Measurements from ENCODE around the gene PRR16. TPM values are rescaled to one million over a fixed set of nuclear protein-coding genes. Genes with fewer than 3 reads are reported as not detected.

Gene PRR16
- total RNA-seq, 1 donor from 2014 or later: 0.29 TPM

DNA sequence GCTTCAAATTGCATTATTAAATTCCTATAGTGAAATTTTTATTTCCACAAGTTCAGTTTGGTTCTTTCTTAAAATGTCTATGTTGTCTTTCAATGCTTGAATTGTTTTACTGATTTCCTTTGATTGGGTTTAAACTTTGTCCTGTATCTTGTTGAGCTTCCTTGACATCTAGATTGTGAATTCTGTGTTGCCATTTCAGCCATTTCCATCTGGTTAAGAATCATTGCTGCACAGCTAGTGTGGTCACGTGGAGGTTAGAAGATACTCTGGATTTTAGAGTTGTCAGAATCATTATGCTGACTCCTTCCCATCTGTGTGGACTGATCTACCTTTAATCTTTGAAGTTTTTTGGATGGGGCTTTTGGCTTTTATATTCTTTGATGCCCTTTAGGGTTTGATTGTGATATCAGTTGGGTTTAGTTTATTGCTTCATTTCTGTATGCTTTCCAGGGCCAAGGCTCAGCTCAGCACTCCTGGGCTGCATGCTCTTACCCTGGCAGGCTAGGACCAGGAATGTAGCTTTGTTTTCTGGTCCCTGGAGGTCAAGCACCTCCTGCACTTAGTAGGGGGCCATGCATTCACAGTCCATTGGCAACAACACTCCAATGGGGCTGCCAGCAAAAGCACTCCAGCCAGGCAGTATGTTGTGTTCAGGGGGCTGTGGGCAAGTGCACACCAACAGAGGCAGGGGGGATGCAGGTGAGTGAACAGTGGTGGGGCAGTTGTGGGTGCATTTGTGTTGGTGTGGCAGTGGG, 141.4 kb downstream of the PRR16 start:
- DNase-seq (no peak), ATAC-seq (ENCODE audit: low read depth) (no peak)
- ChIA-PET CTCF (no interaction called here), POLR2A (no interaction called here)
- no peak overlapping the region for H3K27ac Mint-ChIP-seq
- H3K4me1 Mint-ChIP-seq: no peaks in the 10 kb centered on the region
- TF ChIP-seq, protein P1, sequence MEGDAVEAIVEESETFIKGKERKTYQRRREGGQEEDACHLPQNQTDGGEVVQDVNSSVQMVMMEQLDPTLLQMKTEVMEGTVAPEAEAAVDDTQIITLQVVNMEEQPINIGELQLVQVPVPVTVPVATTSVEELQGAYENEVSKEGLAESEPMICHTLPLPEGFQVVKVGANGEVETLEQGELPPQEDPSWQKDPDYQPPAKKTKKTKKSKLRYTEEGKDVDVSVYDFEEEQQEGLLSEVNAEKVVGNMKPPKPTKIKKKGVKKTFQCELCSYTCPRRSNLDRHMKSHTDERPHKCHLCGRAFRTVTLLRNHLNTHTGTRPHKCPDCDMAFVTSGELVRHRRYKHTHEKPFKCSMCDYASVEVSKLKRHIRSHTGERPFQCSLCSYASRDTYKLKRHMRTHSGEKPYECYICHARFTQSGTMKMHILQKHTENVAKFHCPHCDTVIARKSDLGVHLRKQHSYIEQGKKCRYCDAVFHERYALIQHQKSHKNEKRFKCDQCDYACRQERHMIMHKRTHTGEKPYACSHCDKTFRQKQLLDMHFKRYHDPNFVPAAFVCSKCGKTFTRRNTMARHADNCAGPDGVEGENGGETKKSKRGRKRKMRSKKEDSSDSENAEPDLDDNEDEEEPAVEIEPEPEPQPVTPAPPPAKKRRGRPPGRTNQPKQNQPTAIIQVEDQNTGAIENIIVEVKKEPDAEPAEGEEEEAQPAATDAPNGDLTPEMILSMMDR (IDR thresholded peaks at IDR 0.05): no peak
- peaks cover 10% of the 10 kb centered on the region for H3K9me3 Mint-ChIP-seq
- H3K27me3 Mint-ChIP-seq: no peaks in the 10 kb centered on the region
- no peak overlapping the region for H3K4me3 Mint-ChIP-seq
- no peaks in the 10 kb centered on the region for H3K36me3 Mint-ChIP-seq (ENCODE audit: low read depth)
- intact Hi-C loops (cut with micrococcal nuclease): no loop called here

DNA sequence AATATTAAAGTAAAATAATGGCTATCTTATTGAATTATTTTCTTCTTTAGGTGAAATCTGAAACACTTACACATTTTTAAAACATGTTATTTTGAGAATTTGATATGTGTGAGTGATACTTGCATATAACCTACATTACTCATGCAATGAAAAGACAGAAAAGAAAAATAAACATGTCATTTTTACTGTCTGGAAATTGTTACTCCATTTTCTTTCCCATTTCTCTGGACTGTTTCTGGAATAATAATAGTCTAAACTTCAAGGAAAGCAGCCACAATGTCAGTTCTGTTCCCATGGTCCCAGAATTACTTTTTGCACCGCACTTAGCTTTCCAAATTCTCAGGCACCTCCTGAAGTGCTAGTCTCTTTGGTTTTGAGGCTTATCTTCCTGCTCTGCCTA, 145.5 kb downstream of the PRR16 start:
- POLR2A ChIA-PET: no interaction called here
- no peak for ATAC-seq (ENCODE audit: low read depth)
- intact Hi-C loops (cut with micrococcal nuclease): no loop called here
- H3K27ac Mint-ChIP-seq: no peak overlapping the region
- H3K36me3 Mint-ChIP-seq (ENCODE audit: low read depth): no peaks in the 10 kb centered on the region
- no peak for DNase-seq
- H3K9me3 Mint-ChIP-seq: peaks cover 7% of the 10 kb centered on the region
- no peak overlapping the region for H3K4me3 Mint-ChIP-seq
- CTCF ChIA-PET: no interaction called here
- H3K4me1 Mint-ChIP-seq: no peaks in the 10 kb centered on the region
- TF ChIP-seq, protein P1 (IDR thresholded peaks at IDR 0.05): no peak
- H3K27me3 Mint-ChIP-seq: no peaks in the 10 kb centered on the region

DNA sequence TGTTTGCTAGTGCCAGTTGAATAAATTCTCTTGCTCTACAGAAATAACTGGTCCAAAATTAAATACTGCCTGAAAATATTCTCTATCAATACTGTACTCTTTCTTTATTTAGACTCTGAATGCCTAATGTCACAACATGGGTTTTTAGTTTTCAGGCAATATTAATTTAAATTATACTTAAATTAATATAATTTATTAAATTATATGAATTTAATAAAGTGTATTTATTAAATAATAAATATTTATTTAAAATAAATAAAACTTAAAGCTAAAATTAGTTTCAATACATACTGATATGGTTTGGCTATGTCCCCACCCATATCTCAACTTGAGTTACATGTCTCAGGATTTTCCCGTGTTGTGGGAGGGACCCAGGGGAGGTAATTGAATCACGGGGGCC, 146.0 kb downstream of the PRR16 start:
- intact Hi-C loops (cut with micrococcal nuclease): no loop called here
- no peaks in the 10 kb centered on the region for H3K36me3 Mint-ChIP-seq (ENCODE audit: low read depth)
- no peak for ATAC-seq (ENCODE audit: low read depth)

DNA sequence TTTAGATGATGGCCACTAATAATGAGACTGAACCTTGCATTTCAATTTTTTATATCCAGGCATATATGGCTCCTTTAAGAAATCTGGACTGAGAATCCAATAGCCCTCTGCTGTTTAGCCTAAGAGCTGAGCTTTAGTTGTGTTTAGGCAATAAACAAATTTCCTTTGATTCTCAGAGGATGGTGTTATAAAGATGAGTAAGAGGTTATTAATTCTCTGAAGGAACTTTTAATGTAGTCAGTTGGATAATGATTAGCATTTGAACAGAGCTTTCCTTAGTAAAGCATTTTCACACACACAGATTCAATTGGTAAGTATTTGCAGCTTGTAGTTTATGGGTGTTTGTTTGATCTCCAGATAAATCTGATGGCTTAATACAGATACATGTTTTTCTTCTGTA, 149.6 kb downstream of the PRR16 start:
- peaks cover 5% of the 10 kb centered on the region for H3K9me3 Mint-ChIP-seq
- no peaks in the 10 kb centered on the region for H3K4me1 Mint-ChIP-seq
- ATAC-seq (ENCODE audit: low read depth): no peak
- intact Hi-C loops (cut with micrococcal nuclease): no loop called here
- TF ChIP-seq, protein P1 (IDR thresholded peaks at IDR 0.05): no peak
- no peak for DNase-seq
- no peaks in the 10 kb centered on the region for H3K27me3 Mint-ChIP-seq
- POLR2A ChIA-PET: no interaction called here
- no peak overlapping the region for H3K27ac Mint-ChIP-seq
- CTCF ChIA-PET: no interaction called here
- H3K4me3 Mint-ChIP-seq: no peak overlapping the region
- no peaks in the 10 kb centered on the region for H3K36me3 Mint-ChIP-seq (ENCODE audit: low read depth)

More for the DNA sequence above, 146.0 kb downstream of the PRR16 start:
- no peak for DNase-seq
- TF ChIP-seq, protein P1 (IDR thresholded peaks at IDR 0.05): no peak
- Mint-ChIP-seq H3K4me3 (no peak overlapping the region), H3K4me1 (no peaks in the 10 kb centered on the region), H3K27me3 (no peaks in the 10 kb centered on the region), H3K9me3 (peaks cover 5% of the 10 kb centered on the region), H3K27ac (no peak overlapping the region)
- CTCF ChIA-PET: no interaction called here
- POLR2A ChIA-PET: no interaction called here

DNA sequence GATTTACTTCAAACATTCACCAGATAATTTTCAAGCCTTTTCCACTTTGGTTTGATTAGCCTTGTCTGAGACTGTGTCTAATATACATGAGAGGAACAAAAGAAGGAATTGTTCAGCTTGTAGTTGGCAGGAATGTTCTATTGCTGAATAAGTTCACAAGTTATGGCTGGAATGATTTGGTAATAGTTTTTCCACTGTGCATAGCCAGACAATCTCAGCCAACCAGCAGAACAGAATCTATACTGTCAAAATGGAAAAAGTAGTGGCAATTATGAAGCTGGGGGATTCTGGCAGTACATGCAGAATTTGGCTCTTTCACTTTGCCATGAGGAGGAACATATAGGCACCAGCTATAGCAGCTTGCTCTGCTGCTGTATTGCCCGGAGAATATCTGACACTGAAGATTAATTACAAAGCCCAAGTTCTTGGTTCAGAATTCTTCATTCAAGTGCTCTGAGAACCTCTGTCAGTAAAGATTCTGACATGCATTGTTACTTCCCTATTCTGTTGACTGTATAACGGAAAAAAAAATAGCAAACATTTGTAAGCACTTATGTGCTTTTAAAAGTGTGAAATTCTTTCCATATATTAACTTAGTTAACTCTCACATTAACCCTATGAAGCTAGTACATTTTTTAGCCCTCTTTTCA, 150.6 kb downstream of the PRR16 start:
- ChIA-PET CTCF (interaction anchor here (0.6 kb wide), 1 partner anchor 580 kb away, joined by 3 read pairs; no protein-coding TSS in a partner anchor), POLR2A (no interaction called here)
- Mint-ChIP-seq H3K9me3 (peaks cover 5% of the 10 kb centered on the region), H3K4me3 (no peak overlapping the region), H3K4me1 (no peaks in the 10 kb centered on the region), H3K36me3 (ENCODE audit: low read depth) (no peaks in the 10 kb centered on the region), H3K27me3 (no peaks in the 10 kb centered on the region), H3K27ac (no peak overlapping the region)
- TF ChIP-seq, protein P1 (IDR thresholded peaks at IDR 0.05): no peak
- DNase-seq (no peak), ATAC-seq (ENCODE audit: low read depth) (no peak)
- intact Hi-C loops (cut with micrococcal nuclease): no loop called here
